GM12892 (cell line): ENCODE measurements around the gene SLC7A6OS.
A peak's percentile ranks its signal among the peaks of the same experiment; 100 is the strongest.

ENCODE experiments used
- DNase-seq: peaks from one replicate; pipeline ENCODE4 v3.0.0; 2011; ENCODE audit not compliant: insufficient read length
- FAIRE-seq: peaks from 2 replicates; lab custom pipeline; 2011; peaks lifted over from hg19 to GRCh38; lab: Jason Lieb, UNC
- POLR2A ChIP-seq: IDR thresholded peaks from 2 replicates; pipeline ENCODE4 v1.6.1; 2011; ENCODE audit warnings: low read depth, low read length, control low read depth
- POLR2AphosphoS5 ChIP-seq: IDR thresholded peaks from 2 replicates; pipeline ENCODE4 v1.6.1; 2011; ENCODE audit warnings: low read depth, low read length, control low read depth
- TAF1 ChIP-seq: IDR thresholded peaks from 2 replicates; pipeline ENCODE4 v1.6.1; 2011; ENCODE audit warnings: low read depth, mild to moderate bottlenecking, control low read depth, low read length, borderline replicate concordance

Gene SLC7A6OS

GRCh38 chr16:68283801-68284598 lies 26.7 kb downstream of the SLC7A6OS start:
- no peak for DNase-seq
- TF ChIP-seq POLR2AphosphoS5 (no peak; the same call in 1 of the 2 replicates), TAF1 (no peak), POLR2A (no peak)
- peak; percentile 64 for FAIRE-seq

DNA sequence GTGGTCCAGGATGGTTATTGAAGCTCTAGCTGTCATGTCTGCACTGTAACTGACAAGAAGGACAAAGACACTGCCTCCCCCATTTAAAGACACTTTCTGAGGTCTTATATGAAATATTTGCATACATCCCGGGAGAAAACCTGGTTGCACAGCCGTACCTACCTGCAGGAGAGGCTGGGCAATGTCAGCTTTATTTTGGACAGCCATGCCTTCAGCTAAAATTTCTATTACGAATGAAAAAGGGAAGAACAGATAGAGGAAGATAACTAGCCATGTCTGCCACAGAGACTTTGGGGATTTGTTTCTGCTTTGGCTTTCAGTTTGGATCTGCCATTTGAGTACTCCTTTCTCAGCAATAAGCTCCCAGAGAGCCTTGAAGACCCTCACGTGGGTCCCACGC lies 27.4 kb downstream of the SLC7A6OS start:
- TF ChIP-seq POLR2A (no peak), TAF1 (no peak), POLR2AphosphoS5 (no peak)
- DNase-seq: no peak
- no peak for FAIRE-seq

DNA sequence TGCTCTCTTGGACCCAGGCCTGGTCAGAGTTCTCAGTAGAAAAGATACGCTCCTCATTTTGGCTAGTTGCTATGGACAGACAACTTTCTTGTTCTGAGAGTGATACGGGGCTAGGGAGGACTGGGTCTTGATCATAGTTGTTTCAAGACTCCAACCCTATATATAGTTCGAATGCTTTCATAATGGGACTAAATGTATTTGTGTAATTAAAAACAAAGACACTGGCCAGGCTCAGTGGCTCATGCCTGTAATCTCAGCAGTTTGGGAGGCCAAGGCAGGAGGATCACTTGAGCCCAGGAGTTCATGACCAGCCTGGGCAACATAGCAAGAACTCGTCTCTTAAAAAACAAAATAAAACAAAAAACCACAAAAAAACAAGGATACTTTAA lies 28.7 kb downstream of the SLC7A6OS start:
- TF ChIP-seq POLR2A (no peak), POLR2AphosphoS5 (no peak), TAF1 (no peak)
- FAIRE-seq: no peak

DNA sequence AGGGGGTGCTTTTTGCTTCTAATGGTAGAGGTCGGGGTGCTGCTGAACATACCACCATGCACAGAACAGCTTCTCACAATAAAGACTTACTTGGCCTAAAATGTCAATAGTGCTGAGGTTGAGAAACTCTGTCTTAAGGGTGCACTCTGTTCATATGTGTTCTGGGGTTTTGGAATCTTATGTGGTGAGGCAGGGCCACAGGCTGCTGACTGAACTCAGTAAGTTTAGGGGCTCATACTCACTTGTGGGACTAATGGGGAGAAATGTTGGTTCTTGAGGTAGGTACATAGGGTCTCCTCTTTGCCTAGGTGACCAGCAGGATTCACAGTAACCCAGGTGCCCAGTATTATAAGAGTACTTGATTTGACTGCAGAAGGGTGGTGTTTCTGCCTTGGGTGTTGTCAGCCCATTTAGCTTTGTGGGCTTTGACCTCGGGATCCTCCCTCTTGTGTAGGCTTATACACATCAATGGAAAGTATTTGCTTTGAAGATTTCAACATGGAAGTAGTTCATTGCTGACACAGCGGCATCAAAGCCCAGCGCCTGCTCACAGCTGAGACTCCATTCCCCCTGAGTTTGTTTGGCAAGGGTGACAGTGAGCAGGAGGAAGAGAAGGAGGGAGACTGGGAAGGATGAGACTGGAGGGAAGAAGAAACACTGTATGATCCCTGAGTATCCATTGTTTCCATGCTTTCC lies 29.2 kb downstream of the SLC7A6OS start:
- no peak for DNase-seq
- FAIRE-seq: no peak
- TF ChIP-seq TAF1 (no peak), POLR2A (no peak; the same call in 1 of the 2 replicates), POLR2AphosphoS5 (no peak)

More for the DNA sequence above, 28.7 kb downstream of the SLC7A6OS start:
- DNase-seq: no peak

GRCh38 chr16:68279726-68280558 lies 30.8 kb downstream of the SLC7A6OS start:
- DNase-seq (no peak), FAIRE-seq (no peak)

DNA sequence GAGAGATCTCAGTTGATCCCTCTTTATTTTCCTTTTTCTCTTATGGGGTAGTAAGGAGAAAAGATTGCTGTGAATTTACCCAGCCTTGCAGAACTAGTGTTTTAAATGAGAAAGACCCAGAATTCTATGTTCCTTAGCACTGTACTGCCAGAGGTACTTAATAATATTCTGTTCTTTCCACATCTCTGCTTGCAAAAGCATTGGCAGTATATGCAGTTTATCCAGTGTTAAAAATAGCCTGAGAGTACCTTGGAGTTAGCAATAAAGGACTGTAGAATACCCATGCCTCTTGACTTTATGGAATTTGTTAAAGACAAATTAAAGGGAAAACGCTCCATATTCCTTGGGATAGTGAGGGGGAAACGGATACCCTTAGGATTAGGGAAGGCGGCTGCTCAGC lies 34.5 kb downstream of the SLC7A6OS start:
- DNase-seq (no peak), FAIRE-seq (no peak)
- TF ChIP-seq POLR2AphosphoS5 (no peak), TAF1 (no peak), POLR2A (no peak)

More at GRCh38 chr16:68279726-68280558, 30.8 kb downstream of the SLC7A6OS start:
- TF ChIP-seq POLR2A (no peak), TAF1 (no peak)

DNA sequence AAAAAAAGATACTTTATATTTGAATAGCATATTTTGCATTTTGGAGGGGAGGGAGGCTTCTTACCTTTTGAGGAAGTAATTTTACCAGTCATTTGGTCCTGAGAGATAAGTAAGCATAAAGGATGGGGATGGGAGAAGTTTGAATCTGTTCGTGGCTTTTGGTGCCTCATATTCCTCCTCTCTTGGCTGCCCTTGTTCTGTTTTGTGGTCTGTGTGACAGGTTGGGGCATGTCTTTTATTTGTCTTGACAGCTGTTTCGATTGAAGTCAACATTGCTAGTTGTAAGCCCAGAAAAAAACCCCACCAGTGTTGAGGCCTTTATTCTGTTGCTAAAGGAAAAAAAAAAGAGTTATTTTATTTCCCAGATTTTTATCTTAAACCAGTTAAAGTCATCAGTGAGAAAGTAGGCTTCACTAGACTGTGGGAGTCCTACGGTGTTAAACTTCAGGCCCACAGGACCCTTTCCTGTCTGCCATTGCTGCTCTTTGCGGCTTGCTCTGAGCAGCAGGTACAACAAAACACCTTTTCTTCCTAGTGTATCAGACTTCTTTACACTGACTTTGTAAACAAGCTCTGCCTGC lies 35.0 kb downstream of the SLC7A6OS start:
- TF ChIP-seq TAF1 (no peak), POLR2A (no peak), POLR2AphosphoS5 (no peak)
- peak; percentile 92 for FAIRE-seq
- DNase-seq: peak; percentile 51

GRCh38 chr16:68274441-68274840 lies 36.3 kb downstream of the SLC7A6OS start:
- DNase-seq: no peak
- FAIRE-seq: no peak
- no peak for TF ChIP-seq TAF1
- TF ChIP-seq POLR2A: no peak
- no peak for TF ChIP-seq POLR2AphosphoS5

- DNase-seq (no peak), FAIRE-seq (peak; percentile 17)
- TF ChIP-seq TAF1 (no peak), POLR2A (no peak), POLR2AphosphoS5 (no peak)
Measured at GRCh38 chr16:68273896-68274295, 36.9 kb downstream of the SLC7A6OS start.

- DNase-seq (no peak), FAIRE-seq (no peak)
- no peak for TF ChIP-seq POLR2A
- no peak for TF ChIP-seq POLR2AphosphoS5
- no peak for TF ChIP-seq TAF1
Measured at GRCh38 chr16:68273459-68273858, 37.3 kb downstream of the SLC7A6OS start.

- DNase-seq: no peak
- no peak for FAIRE-seq
- no peak for TF ChIP-seq TAF1
- no peak for TF ChIP-seq POLR2A
- TF ChIP-seq POLR2AphosphoS5: no peak
Measured at GRCh38 chr16:68272507-68273209, 38.1 kb downstream of the SLC7A6OS start.
